Urothelium cell line (cell line): ENCODE data around the gene GANAB.

Source experiments
- DNase-seq: peaks from one replicate; pipeline ENCODE4 v3.0.0; 2011; ENCODE audit warnings: low spot score, mixed read lengths
- FAIRE-seq: peaks from 2 replicates; lab custom pipeline; 2011; peaks lifted over from hg19 to GRCh38; lab: Jason Lieb, UNC

The GANAB gene

DNA sequence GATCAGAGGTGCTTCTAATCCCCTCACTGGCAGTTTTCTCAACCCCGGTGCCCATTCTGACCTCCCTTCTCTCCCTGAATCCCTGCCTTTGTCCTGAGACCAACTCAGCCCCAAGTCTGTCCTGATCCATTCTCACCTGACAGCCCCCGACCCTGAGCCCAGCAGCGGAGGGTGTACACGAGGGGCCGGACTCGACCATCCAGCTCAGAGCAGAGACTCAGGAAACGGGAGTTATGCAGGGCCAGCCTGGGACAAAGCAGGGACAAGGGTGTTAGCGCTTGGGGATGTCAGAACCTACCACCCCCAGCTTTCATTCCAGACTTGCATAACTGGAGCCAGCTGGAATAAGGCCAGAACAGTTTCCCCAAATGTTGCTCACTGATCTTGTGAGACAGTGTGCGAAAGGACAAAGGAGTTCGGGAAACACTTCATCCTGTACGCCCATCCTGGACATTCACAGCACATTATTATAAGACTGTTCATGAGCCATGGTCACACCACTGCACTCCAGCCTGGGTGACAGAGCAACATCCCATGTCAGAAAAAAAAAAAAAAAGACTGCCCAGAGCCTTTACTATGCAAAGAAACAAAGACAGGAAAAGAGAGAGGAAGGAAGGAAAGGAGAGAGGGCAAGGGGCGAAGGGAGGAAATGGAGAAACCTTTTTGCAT, 69.2 kb downstream of the GANAB start:
- DNase-seq = no peak
- FAIRE-seq = no peak

DNA sequence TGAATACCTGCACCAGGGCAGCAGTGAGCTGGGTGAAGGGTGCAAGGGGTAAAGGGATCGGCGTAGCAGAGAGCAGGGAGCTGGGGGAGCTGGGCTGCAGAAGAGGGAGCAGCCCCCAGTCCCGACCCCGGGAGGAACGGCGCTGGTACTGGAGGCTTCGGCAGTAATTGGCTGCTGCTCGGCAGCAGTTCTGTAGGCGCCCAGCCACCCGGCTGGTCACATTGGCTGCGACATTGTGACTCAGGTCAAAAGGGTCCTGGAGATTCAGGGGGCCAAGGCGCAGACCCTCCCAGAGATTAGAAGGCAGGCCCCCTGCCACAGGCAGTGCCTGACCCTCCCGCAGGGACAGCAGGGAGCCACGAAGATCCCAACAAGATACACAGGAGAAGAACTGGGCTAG, 70.6 kb downstream of the GANAB start:
- FAIRE-seq (no peak), DNase-seq (no peak)

DNA sequence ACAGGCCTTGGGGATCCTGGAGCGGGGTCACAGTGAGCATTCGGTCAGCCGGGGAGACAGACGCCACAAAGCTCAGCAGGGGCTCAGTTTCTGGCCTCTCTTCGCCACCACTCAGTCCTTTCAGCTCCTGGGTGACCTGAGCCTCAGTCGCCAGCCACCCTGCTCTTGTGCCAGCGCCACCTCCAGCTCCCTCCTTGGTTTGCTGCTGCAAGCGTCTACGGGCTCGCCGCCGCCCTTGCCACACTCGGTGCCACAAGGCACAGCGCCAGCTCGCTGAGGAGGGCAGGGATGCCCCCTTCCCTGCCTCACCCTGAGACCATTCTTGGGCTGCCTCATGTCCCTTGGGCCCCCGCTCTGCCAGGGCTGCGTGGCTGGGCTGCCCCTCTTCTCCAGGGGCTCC, 71.3 kb downstream of the GANAB start:
- FAIRE-seq (no peak), DNase-seq (no peak)
